Activated CD8-positive, alpha-beta memory T cell treated with anti-CD3 and anti-CD28 coated beads, Interleukin-2, amount 50 U/mL, for 48 hours (primary cell): ENCODE measurements around the gene SIGLEC7.
A peak's percentile ranks its signal among the peaks of the same experiment; 100 is the strongest.

Experiments
- DNase-seq: peaks from one replicate; pipeline ENCODE4 v3.0.0-alpha.2; 2020

The SIGLEC7 gene

GRCh38 chr19:51173681-51174080 lies 31.6 kb downstream of the SIGLEC7 start:
- DNase-seq, result no peak

- no peak for DNase-seq
Measured at GRCh38 chr19:51179256-51179655, 37.2 kb downstream of the SIGLEC7 start.

GRCh38 chr19:51181377-51181912 lies 39.3 kb downstream of the SIGLEC7 start:
- peak; percentile 38 for DNase-seq

- peak; percentile 65 for DNase-seq
Measured at GRCh38 chr19:51181913-51182419, 39.9 kb downstream of the SIGLEC7 start.

- no peak for DNase-seq
Measured at GRCh38 chr19:51183629-51184028, 41.5 kb downstream of the SIGLEC7 start.

GRCh38 chr19:51185069-51185867 lies 43.2 kb downstream of the SIGLEC7 start:
- peak; percentile 40 for DNase-seq

GRCh38 chr19:51185868-51186215 lies 43.7 kb downstream of the SIGLEC7 start:
- DNase-seq, result peak; percentile 38

- DNase-seq, result peak; percentile 40
Measured at GRCh38 chr19:51186323-51186722, 44.2 kb downstream of the SIGLEC7 start.

- peak; percentile 44 for DNase-seq
Measured at GRCh38 chr19:51187395-51188226, 45.5 kb downstream of the SIGLEC7 start.

- DNase-seq, result peak; percentile 12
Measured at GRCh38 chr19:51188227-51188559, 46.1 kb downstream of the SIGLEC7 start.

- DNase-seq, result peak; percentile 17
Measured at GRCh38 chr19:51192689-51193088, 50.6 kb downstream of the SIGLEC7 start.

- peak; percentile 51 for DNase-seq
Measured at GRCh38 chr19:51194527-51195315, 52.6 kb downstream of the SIGLEC7 start.

GRCh38 chr19:51195316-51195586 lies 53.1 kb downstream of the SIGLEC7 start:
- DNase-seq, result no peak

GRCh38 chr19:51195616-51196015 lies 53.5 kb downstream of the SIGLEC7 start:
- peak; percentile 8 for DNase-seq

- no peak for DNase-seq
Measured at GRCh38 chr19:51196181-51196580, 54.1 kb downstream of the SIGLEC7 start.

- no peak for DNase-seq
Measured at GRCh38 chr19:51198641-51199040, 56.5 kb downstream of the SIGLEC7 start.

- DNase-seq, result no peak
Measured at GRCh38 chr19:51200071-51200666, 58.1 kb downstream of the SIGLEC7 start.

- no peak for DNase-seq
Measured at GRCh38 chr19:51201712-51202111, 59.6 kb downstream of the SIGLEC7 start.
